ENCODE measurements around the gene CYP3A5. TPM values are rescaled to one million over a fixed set of nuclear protein-coding genes. Genes with fewer than 3 reads are reported as not detected.

CYP3A5 gene
- total and polyA plus RNA-seq, 2 of the 8 experiments (the other 6 are each of a cell fraction or from before 2014, with no cell fraction given): 0.06 TPM; not detected in 1

DNA sequence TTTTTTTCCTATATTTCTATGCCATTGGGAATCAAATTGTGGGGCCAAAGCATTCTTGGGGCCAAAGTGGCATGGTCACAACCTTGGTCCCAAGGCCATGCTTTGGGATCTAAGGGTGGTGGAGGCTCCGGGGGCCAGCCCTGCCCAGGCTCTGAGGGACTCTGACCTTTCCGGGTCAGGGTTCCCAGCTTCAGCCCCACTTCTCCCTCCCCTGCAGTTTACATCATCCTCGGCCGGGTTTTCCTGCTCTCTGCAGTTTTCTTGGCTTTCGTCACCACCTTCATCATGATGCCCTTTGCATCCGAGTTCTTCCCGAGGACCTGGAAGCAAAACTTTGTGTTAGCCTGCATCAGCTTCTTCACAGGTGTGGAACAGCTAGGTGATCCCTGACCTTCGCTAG, 73.3 kb downstream of the CYP3A5 start (continued):
- TF ChIP-seq, protein P1, sequence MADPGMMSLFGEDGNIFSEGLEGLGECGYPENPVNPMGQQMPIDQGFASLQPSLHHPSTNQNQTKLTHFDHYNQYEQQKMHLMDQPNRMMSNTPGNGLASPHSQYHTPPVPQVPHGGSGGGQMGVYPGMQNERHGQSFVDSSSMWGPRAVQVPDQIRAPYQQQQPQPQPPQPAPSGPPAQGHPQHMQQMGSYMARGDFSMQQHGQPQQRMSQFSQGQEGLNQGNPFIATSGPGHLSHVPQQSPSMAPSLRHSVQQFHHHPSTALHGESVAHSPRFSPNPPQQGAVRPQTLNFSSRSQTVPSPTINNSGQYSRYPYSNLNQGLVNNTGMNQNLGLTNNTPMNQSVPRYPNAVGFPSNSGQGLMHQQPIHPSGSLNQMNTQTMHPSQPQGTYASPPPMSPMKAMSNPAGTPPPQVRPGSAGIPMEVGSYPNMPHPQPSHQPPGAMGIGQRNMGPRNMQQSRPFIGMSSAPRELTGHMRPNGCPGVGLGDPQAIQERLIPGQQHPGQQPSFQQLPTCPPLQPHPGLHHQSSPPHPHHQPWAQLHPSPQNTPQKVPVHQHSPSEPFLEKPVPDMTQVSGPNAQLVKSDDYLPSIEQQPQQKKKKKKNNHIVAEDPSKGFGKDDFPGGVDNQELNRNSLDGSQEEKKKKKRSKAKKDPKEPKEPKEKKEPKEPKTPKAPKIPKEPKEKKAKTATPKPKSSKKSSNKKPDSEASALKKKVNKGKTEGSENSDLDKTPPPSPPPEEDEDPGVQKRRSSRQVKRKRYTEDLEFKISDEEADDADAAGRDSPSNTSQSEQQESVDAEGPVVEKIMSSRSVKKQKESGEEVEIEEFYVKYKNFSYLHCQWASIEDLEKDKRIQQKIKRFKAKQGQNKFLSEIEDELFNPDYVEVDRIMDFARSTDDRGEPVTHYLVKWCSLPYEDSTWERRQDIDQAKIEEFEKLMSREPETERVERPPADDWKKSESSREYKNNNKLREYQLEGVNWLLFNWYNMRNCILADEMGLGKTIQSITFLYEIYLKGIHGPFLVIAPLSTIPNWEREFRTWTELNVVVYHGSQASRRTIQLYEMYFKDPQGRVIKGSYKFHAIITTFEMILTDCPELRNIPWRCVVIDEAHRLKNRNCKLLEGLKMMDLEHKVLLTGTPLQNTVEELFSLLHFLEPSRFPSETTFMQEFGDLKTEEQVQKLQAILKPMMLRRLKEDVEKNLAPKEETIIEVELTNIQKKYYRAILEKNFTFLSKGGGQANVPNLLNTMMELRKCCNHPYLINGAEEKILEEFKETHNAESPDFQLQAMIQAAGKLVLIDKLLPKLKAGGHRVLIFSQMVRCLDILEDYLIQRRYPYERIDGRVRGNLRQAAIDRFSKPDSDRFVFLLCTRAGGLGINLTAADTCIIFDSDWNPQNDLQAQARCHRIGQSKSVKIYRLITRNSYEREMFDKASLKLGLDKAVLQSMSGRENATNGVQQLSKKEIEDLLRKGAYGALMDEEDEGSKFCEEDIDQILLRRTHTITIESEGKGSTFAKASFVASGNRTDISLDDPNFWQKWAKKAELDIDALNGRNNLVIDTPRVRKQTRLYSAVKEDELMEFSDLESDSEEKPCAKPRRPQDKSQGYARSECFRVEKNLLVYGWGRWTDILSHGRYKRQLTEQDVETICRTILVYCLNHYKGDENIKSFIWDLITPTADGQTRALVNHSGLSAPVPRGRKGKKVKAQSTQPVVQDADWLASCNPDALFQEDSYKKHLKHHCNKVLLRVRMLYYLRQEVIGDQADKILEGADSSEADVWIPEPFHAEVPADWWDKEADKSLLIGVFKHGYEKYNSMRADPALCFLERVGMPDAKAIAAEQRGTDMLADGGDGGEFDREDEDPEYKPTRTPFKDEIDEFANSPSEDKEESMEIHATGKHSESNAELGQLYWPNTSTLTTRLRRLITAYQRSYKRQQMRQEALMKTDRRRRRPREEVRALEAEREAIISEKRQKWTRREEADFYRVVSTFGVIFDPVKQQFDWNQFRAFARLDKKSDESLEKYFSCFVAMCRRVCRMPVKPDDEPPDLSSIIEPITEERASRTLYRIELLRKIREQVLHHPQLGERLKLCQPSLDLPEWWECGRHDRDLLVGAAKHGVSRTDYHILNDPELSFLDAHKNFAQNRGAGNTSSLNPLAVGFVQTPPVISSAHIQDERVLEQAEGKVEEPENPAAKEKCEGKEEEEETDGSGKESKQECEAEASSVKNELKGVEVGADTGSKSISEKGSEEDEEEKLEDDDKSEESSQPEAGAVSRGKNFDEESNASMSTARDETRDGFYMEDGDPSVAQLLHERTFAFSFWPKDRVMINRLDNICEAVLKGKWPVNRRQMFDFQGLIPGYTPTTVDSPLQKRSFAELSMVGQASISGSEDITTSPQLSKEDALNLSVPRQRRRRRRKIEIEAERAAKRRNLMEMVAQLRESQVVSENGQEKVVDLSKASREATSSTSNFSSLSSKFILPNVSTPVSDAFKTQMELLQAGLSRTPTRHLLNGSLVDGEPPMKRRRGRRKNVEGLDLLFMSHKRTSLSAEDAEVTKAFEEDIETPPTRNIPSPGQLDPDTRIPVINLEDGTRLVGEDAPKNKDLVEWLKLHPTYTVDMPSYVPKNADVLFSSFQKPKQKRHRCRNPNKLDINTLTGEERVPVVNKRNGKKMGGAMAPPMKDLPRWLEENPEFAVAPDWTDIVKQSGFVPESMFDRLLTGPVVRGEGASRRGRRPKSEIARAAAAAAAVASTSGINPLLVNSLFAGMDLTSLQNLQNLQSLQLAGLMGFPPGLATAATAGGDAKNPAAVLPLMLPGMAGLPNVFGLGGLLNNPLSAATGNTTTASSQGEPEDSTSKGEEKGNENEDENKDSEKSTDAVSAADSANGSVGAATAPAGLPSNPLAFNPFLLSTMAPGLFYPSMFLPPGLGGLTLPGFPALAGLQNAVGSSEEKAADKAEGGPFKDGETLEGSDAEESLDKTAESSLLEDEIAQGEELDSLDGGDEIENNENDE (IDR thresholded peaks at IDR 0.05; ENCODE audit: insufficient replicate concordance, low read length): no peak

All from H1 (cell line).